Parietal lobe (tissue), 1 donor: ENCODE measurements around the gene ELAVL1. TPM values are rescaled to one million over a fixed set of nuclear protein-coding genes. Genes with fewer than 3 reads are reported as not detected.

Experiments used
- total RNA-seq: library from RNA; depleted of rRNA; stranded (reverse); fragments of >200 nt; gene quantifications from one replicate; pipeline ENCODE4 v1.2.3, GENCODE V29; 2014

The ELAVL1 gene
- 22.5 TPM for total RNA-seq

DNA sequence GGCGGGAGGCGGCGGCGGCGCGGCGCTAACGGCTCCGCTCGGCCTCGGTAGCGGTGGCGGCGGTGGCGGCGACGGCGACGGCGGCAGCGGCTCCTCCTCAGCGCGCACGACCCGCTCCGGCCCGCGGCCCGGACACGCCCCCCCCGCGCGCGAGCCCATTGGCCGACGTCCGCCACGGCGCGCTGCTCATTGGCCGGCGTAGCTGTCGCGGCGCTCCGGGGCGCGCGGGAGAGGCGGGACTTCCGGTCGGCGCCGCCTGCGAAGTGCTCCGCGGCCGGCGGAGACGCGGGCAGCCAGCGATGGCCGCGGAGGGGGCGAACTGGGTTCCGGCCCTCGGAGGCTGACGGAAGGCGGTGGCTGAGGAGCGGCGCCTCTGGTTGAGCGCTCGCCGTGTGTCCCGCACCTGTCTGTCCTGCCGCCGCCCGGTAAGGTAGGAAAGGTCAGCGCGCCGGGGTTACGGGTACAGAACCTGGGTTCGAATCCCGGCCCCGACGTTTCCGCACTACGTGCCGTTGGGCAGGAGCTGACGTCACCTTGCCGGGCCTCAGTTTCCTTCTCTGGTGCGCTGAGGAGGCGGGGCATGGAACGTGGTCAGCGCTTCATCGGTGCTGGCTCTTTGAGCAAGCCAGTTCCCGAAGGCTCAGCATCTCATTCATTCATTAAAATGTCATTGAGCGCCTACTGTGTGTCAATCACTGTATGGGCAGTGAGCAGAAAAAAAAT is at the start of gene ELAVL1:
TSS of gene ELAVL1 (minus strand) at position 108 of the 723 bp plus-strand sequence. CDS start 13,826 bp downstream, outside the sequence.

DNA sequence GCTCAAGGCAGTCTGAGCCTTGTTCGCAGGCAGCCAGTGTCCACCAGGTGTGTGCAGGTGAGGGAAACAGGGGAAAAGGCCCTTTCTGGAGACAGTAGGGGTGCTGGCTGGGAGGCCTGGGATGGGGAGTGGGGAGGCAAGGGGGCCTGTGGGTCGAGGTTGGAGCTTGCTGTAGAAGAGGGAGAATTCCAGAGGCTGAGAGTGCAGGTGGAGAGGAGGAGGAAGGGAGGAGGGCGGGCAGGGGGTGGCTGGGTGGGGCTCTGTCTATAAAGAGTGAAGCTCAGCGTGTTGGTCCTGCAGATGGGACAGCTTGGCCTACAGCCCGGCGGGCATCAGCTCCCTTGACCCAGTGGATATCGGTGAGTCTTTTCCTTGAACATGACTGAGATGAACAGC is 47.0 kb upstream of the ELAVL1 start, which contains the start of gene CCL25:
TSS of gene CCL25 (plus strand) at position 297 of the 396 bp plus-strand sequence. CDS start 290 bp downstream, outside the sequence.

DNA sequence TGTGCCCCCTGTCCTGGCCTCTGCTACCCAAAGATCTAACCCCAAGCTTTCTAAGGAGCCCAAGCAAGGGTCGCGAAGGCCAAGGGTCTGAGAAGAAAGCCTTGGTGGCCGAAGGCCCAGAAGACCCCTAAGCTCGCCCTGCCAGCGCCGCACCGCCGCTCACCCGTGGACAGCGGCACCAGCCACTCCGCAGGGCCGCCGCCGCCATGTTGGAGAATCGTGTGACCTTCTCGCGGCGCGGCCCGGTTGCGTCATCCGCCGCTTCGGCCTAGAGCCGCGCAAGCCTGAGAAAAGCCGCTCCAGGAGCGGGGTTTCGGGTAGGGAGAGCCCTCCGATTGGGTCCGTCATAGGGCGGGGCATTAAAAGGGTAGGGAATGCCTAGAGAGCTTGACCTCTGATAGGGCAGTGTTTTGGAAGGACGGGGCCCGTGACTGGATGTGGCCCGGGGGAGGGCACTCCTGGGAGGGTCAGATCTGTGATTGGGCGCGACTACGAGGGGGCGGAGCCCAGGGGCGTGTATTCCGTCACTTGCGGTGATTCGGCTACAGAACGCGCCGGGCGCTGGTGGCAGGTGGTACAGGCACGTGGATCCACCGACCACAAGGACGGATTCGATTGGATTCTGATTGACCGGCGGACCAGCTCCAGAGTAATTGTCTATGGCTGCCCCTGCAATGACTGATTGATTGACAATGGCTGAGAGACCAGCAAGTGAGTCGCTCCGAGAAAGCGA is 61.8 kb downstream of the ELAVL1 start, which contains the start of gene TIMM44:
TSS of gene TIMM44 (minus strand) at position 223 of the 733 bp plus-strand sequence. CDS start at position 208, 15 bp downstream.

DNA sequence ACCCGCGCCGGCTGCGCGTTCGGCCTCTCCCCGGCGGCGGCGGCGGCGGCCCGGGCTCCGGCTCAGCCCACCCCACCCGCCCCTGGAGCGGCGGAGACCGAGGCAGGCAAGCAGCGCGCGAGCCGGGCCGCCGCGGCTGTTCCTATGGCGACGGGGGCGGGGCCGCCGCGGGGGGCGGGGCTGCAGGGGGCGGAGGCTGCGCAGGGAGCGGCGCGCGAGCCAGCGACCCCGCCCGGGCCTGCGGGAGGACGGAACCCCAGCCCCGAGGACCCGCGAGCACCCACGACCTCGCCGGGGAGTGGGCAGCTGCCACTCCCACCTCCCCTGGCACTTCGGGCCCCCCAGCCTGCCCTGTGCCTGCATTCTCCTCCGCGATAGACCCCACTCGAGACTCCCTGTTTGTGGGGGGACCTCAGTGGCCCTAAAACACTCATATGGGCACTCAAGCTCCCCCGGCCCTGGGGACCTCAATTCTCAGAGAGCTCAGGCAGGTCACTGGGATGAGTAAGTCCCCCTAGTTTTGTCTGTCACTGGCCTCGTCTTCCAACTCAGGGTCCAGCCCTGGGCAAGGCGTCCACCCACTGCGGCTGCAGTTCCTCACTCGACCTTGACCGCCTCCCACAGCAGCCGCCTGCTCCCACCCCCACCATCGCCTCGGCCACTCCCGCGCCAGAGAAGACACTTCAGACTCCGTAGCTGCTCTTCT is 79.3 kb downstream of the ELAVL1 start, which contains the start of gene CTXN1:
TSS of gene CTXN1 (minus strand) at position 115 of the 706 bp plus-strand sequence. CDS start 597 bp downstream, outside the sequence.

DNA sequence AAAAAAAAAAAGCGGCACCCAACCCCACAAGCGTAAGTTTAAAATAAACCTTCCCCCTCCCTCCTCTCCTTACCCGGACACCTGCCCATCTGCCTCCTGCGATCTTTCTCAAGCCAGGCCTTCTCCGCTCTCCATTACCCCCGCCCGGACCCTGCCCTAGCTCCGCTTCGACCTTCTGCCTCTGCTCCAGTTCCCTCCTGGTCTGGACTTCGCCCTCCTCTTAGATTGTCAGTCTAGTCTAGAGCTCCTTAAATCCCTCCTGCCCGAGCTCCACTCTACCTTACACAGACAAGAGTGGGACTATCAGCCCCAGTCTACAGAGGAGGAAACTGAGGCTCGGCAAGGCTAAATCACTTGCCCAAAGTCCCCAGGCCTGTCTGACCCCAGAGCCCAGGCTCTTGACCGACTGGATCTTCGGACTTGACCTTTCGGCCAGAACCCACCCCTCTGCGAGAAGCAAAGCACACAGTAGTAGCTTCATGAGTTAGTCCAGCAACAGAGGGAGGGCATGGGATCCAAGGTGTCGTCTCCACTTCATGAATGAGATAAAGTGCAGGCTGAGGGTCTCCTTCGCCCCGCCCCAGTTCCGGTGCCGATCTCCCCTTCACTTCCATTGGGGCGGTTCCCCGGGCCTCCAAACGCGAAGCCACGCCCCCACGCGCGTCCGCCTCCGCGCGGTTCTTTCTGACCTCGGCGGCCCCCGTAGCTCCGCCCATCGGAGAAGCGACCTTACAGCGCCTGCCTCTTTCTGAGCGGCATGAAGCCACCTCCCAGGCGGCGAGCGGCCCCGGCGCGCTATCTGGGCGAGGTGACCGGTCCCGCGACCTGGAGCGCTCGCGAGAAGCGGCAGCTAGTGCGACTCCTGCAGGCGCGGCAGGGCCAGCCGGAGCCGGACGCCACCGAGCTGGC is 85.6 kb downstream of the ELAVL1 start, which contains the start of gene SNAPC2:
TSS of gene SNAPC2 (plus strand) at position 729 of the 909 bp plus-strand sequence. CDS start at position 758, 29 bp downstream.

DNA sequence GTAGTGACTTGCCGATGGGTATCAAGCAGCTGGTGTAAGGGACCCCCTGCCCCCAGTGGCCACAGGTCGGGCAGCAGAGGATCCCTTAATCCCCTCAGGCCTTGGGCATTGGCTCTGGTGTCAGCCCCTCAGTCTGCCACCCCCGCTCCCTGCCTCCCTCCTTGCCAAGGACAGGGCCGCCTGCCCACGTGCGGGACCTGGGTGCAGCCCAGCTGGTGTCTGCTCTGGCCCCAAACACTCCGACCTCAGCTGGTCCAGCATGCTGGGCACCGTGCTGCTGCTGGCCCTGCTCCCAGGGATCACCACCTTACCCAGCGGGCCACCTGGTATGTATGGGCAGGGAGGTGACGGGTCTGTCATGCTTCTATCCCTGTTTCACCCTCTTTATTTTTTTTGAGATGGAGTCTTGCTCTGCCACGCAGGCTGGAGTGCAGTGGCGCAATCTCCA is 90.8 kb downstream of the ELAVL1 start, which contains the start of gene TGFBR3L:
TSS of gene TGFBR3L (plus strand) at position 233 of the 448 bp plus-strand sequence.

Other genes with a start within 250 kb of the ELAVL1 start
- not detected for gene CLEC4M, start 242.4 kb downstream of the ELAVL1 start, total RNA-seq
- 57.0 TPM for gene EVI5L, start 175.4 kb downstream of the ELAVL1 start, total RNA-seq
- 6.6 TPM for gene PRR36, start 131.3 kb downstream of the ELAVL1 start, total RNA-seq
- not detected for gene LRRC8E, start 117.1 kb downstream of the ELAVL1 start, total RNA-seq
- gene MAP2K7, start 101.8 kb downstream of the ELAVL1 start, total RNA-seq = 8.5 TPM
- gene TGFBR3L, start 90.8 kb downstream of the ELAVL1 start, total RNA-seq = not detected
- gene SNAPC2, start 85.3 kb downstream of the ELAVL1 start, total RNA-seq = 6.6 TPM
- gene CTXN1, start 79.5 kb downstream of the ELAVL1 start, total RNA-seq = 38.5 TPM
- gene TIMM44, start 62.0 kb downstream of the ELAVL1 start, total RNA-seq = 40.4 TPM
- not detected for gene CCL25, start 47.1 kb upstream of the ELAVL1 start, total RNA-seq
- 75.1 TPM for gene FBN3, start 144.0 kb upstream of the ELAVL1 start, total RNA-seq
- gene CERS4, start 203.7 kb upstream of the ELAVL1 start, total RNA-seq = 66.0 TPM